H1 (cell line): ENCODE measurements around the gene ACTG1. TPM values are rescaled to one million over a fixed set of nuclear protein-coding genes. Genes with fewer than 3 reads are reported as not detected.

Experiments used
- EP300 ChIP-seq, 2 experiments: IDR thresholded peaks; 1 replicate in 1 of 2; 2 replicates in 1 of 2; pipeline ENCODE4 v1.6.1; 2011 to 2012; ENCODE audit warnings: low read depth in 2 of 2, low read length in 2 of 2, mild to moderate bottlenecking in 2 of 2, borderline replicate concordance in 1 of 2, inconsistent platforms in 1 of 2, moderate library complexity in 1 of 2
- MAFK ChIP-seq: IDR thresholded peaks from 2 replicates; pipeline ENCODE4 v1.6.1; 2012; ENCODE audit warnings: low read depth, mild to moderate bottlenecking, improper control_type of control experiment, low read length
- SIX5 ChIP-seq: IDR thresholded peaks from 2 replicates; pipeline ENCODE4 v1.6.1; 2011; ENCODE audit warnings: mild to moderate bottlenecking, low read depth, low read length
- TCF12 ChIP-seq: IDR thresholded peaks from 2 replicates; pipeline ENCODE4 v1.6.1; 2011; ENCODE audit warnings: low read depth, mild to moderate bottlenecking, low read length
- polyA plus RNA-seq, 7 experiments: library from polyadenylated mRNA; depleted of rRNA in 3 of 7; stranded (reverse) in 5 of 7; unstranded in 2 of 7; fragments of >200 nt in 5 of 7; fragments of 200-250 nt in 2 of 7; gene quantifications; 1 replicate in 5 of 7; 2 replicates in 1 of 7; 4 replicates in 1 of 7; pipeline versions ENCODE4 v1.2.1 to v1.2.3, GENCODE V29; 2011 to 2013; ENCODE audit warnings: missing spikeins in 2 of 7, mixed read lengths in 2 of 7
- total RNA-seq: library from RNA; stranded (reverse); fragmentation: NEBNext Ultra II Directional; extraction: Animal tissue kit (Norgen Biotek cat#: 25700); gene quantifications from 2 replicates; pipeline ENCODE4 v1.2.1, GENCODE V29; 2021
- TF ChIP-seq, protein P1 (sequence below): IDR thresholded peaks from 2 replicates; pipeline ENCODE4 v1.6.1; 2011; ENCODE audit warnings: low read depth, mild to moderate bottlenecking, low read length; ENCODE audit not compliant: insufficient read depth

ACTG1 gene
- total and polyA plus RNA-seq, 2 of the 8 experiments (the other 6 are each of a cell fraction or from before 2014, with no cell fraction given): 3,535 to 5,010 TPM

DNA sequence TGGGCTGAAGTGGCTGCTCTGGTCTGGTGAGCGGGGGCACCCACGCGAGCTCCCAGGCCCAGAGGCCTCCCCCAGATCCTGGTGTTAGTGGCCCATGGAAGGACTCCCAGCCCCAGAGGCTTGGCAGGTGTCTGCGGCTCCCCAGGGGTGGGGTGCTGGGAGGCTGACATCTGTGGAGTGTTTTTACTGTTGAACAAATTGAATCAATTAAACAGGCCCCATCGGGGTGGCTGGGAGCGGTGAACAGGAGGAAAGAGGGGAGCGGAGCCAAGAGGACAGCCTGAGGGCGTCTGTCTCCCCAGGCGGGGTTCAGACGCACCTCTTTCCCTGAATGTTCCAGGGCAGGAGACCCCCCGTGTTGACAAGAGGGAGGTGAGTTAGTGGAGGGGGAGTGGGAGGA is 29.9 kb downstream of the ACTG1 start (continued):
- TF ChIP-seq EP300 (IDR thresholded peaks at IDR 0.05; ENCODE audit: borderline replicate concordance in 1 of 2, low read depth in 2 of 2, low read length in 2 of 2) (no peak), MAFK (no peak), TCF12 (no peak), SIX5 (no peak)
- TF ChIP-seq, protein P1, sequence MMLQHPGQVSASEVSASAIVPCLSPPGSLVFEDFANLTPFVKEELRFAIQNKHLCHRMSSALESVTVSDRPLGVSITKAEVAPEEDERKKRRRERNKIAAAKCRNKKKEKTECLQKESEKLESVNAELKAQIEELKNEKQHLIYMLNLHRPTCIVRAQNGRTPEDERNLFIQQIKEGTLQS: no peak
